Activated CD8-positive, alpha-beta memory T cell treated with anti-CD3 and anti-CD28 coated beads for 4 hours (primary cell): ENCODE results near the gene HLA-DMB.
"Not testable (repeated sequence)": the region's sequence is repeated elsewhere in the genome, so short reads cannot be mapped to it uniquely, and the experiment has no call there.

Source experiments
- DNase-seq, 2 donors: peaks; one replicate each; pipeline ENCODE4 v3.0.0-alpha.2; 2020; ENCODE audit warnings: low read depth in 2 of 2

The HLA-DMB gene

DNA sequence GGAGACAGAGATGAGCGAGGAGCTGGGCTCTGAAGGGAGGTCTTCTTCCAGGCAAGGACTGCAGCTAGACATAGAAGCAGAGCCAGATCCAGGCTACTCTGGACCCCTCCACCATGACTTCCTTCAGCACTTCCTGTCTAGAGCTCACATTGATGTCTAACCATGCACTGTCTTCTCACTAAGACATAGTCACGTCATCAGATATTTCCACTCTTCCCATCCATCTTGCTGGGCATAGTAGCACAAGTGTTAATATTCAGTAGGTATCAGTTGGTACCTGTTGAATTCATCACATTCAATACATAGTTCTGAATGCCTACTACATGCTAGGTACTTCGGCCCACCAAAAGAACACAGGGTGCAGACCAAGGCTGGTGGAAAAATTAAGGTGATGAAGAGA, 9.2 kb upstream of the HLA-DMB start:
- DNase-seq: no peak

DNA sequence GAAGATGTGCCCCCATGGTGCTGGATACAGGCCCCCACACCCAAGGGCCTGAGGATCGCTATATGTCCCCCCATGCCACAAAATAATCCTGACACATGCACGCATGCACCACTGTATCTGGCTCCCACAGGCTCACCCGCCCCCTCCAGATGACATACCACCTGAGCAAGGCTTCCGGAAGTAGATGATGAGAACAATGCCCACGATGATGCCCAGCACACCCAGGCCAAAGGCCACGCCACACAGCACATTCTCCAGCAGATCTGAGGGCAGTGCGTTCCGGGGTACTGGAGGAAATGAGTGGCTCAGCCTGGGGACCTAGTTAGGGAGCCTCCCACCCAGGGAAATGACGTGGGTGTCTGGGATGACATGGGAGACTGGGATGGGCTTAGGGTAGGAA, 8.3 kb upstream of the HLA-DMB start:
- no peak for DNase-seq

DNA sequence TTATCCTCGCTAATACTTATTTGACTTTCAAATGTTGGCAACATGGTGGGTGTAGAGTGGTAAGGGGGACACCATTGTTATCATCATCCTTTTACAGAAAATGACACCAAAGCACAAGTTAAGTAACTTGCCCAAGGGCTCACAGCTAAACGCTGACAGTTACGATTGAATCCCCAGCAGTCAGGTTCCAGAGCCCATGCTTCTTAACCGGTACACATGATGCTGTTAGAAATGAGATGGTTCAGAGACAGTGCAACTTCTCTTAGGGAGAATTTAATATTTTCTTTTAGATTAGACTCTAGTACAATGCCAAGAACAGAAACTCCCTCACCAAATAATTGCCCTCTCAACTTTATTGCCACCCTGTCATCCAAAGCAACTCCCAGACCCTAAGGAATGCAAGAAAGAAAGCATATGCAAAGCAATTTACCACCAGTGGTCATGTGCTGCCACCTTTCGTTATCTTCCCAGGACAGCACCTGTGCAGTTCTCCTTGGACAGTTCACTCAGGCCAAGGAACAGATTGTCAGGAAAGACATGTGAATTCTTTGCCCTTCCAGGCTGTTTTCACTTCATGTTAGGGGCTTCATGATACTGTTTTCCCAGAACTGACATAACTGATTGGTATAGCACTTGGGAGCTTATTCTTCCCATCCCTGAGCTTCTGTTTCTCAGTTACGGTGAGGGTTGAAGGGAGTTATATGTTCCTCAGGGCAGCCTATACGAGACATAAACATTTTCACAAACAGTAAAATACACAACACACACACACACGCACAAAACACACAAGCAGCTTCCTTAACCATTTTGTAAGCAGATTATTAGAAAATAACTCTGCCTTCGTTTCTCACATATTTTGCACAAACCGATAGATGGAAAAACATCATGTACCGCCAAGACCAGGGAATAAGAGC, 7.0 kb upstream of the HLA-DMB start:
- DNase-seq: no peak

DNA sequence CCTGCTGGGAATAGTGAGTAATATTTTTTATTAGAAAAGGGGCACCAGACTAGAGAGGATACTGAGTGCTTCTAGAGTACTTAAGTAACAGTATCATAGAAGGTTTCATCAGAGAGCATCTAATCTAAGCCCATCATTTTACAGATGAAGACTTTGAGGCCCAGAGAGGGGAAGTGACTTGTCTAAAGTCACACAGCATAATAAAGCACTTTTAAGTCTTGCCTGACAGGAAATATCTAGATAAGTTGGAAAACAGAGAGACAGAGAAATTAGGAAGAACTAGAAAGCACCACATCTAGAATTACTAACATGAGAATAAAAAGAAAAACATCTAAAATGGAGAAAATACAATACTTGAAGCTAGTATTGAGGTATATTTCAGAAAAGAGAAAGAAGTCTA, 6.1 kb upstream of the HLA-DMB start:
- no peak for DNase-seq

DNA sequence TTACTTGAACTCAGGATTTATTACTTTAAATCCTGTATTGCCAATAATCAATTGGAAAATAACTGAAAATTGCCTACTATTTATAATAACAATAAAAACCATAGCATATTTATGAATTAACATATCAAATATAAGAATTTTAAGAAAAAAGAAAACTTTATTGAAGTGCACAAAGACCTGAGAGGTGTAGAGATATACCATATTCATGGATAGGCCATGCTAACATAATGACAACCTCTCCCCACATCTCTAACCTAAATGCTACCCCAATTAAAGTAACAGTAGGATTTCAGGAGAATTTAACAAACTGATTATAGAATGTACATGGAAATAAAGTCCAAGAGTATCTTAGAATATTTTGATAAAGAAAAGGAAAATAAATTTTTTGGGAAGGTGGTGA, 5.1 kb upstream of the HLA-DMB start:
- no peak for DNase-seq

DNA sequence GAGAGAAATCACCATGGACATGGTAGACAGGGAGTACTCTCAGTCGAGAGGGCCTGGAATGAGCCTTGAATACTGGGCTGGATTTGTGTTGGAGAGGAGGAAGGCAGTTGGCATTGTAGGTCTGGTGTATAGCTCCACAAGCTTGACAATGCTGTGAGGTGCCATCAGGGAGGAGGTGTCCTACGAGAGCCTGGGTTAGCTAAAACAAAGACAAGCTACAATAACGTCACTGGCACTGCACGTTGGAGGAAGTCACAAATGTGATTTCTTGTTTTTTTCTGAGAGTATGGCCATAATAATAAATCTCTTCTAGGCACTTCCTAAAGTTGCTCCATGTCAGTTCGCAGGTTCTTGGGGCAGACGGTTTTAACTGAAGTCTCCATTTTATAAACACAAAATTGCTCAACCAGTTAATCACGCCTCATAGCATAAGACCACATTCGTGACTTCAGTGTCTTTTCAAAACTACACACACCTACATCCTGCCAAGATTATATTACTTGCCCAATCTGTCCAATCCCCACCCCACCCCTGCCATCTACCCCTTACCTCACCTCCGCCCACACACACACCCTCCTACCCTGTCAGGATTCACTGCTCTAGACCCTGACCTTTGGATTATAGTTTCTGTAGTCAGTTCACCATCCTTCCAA, 4.4 kb upstream of the HLA-DMB start:
- peak; percentile 29 to 40 for DNase-seq

DNA sequence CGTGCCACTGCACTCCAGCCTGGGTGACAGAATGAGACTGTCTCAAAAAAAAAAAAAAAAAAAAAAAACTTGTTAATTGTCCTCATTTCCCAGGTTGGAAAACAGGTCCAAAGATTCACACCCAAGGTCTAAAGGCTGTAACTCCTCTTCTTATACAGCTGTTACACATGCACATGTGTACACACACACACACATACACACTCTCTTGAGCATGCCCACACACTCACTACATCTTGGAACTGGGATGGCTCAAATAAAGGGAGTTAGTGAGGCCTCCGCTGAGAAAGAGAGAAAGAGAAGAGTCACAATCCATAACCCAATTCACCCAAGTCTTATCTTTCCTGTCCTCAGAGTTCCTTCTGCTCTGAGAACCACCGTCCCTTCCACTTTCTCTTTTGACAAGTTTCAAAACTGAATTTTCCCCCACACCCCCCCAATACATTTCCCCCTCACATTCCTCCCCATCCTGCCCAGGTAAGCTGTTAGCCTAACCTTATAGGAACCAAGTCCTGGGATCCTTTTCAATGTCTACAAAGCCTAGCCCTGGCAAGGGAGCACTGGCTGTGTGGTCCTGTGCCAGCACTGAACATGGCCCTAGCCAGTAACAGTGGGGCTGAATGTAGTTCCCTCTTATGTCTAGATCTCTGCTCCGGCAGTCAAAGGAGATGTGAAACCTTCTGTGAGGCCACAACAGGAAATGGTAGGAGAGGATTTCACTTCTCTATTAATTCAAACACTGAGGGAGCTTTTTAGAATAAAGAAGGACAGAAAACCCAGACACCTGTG, 3.2 kb upstream of the HLA-DMB start:
- no peak for DNase-seq

DNA sequence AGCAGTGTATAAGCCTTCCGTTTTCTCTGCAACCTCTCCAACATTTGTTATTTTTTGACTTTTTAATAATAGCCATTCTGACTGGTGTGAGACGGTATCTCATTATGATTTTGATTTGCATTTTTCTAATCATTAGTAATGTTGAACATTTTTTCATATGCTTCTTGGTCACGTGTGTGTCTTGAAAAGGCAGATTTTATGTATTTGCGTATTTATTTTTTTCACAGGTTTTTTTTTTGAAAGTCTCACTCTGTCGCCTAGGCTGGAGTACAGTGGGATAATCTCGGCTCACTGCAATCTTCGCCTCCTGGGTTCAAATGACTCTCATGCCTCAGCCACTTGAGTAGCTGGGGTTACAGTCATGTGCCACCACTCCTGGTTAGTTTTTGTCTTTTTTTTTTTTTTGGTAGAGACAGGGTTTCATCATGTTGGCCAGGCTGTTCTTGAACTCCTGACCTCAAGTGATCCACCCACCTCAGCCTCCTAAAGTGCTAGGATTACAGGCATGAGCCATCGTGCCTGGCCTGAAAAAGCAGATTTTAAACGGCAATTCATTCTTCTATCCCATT, 1.8 kb upstream of the HLA-DMB start:
- not testable (repeated sequence) for DNase-seq

DNA sequence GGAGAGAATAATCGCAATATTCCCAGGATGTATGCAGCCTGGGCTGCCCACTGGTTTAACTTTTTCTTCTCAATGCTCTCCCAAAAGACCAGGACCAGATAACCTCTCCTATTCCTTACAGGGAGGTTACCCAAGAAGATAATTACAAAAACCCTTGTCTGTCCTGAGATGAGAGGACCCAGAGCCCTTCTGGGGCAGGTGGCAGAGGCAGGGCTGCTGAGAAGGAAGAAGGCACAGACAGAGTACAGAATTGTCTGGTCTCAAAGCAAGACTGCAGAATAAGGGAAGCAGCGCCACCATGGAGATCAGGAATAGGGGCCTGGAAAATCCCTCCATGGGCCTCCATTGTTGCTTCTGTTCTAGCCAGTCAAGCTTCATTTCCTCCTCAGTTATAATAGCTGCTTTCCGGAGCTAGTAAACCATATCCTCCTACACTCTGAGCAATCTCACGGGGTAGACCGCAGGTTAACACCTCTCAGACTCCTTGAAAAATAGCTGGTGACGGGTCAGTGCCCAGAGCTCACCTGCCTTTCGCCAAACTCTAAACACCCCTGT, 463 bp upstream of the HLA-DMB start:
- no peak for DNase-seq

DNA sequence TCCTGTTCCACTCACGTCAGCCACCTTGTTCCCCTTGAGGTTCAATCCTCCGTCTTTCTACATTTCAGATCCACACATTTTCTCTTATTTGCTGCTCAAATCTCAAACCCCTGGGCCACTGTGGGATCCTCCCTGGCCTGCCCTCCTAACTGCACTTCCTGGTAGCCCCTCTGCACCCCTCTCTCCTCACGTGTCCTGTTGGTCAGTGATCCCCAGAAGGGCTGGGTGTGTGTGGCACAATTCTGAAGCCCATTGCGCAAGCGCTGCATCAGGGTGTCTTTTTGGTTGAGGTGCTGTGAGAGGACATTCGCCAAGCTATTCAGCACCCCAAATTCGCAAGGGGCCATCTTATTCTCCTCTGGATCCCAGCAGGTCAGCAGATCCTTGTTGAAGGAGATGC, 2.3 kb downstream of the HLA-DMB start:
- DNase-seq: no peak

DNA sequence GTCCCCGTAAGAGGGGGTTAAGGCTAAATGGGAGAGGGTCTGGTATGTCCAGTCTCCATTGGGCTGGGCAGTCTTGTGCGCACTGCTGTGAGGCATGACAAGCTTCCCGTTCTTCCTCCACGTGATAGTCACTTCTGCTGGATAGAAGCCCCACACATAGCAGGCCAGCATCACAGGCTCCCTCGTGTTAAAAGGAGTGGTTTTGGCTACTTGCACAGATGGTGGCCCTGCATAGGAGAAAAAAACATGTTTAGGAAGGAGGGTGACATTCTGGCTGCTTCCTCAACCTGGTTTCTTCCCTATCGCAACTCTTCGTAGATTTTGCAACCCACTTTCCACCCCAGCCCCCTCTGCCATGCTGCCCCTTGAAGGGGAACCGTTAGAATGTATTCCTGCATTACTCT, 3.6 kb downstream of the HLA-DMB start:
- no peak for DNase-seq

DNA sequence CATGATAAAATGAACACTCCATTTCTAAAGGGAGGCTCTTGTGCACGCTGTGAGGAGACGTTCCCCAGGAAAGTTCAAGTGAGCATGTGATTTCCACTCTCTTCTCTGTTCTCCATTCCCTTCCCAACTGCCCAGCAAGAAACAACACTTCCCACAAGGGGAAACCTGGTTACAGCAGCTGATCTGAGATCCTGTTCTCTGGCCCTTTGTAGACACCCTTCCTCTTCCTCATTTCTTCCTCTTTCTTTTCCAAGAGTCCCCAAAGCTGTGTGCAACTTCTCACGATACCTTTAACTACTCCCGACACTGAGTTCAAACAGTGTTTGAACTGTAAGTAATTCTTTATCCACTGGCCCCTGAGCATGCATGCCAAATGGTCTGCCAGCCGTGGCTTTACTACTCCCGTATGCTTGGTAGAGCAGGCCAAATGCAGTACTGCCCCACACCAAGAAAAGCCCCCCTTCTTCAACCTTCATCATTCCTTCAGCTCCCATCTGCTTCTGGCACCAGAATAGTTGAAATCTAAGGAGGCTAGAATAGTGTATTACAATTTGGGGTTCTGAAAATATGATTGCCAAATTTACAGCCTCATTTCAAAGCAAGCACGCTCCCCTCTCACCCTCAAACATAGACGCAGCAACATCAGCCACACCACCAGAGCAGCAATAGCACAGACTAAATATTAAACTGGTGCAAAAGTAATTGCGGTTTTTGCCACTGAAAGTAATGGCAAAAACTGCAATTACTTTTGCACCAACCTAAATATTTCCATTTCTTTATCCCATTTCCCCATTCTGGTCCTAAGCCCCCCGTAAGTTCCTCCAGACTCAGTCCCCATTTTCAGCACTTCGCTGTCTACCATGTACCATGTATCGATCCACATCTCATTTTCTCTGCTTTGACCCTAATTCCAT, 4.3 kb downstream of the HLA-DMB start:
- DNase-seq: no peak

DNA sequence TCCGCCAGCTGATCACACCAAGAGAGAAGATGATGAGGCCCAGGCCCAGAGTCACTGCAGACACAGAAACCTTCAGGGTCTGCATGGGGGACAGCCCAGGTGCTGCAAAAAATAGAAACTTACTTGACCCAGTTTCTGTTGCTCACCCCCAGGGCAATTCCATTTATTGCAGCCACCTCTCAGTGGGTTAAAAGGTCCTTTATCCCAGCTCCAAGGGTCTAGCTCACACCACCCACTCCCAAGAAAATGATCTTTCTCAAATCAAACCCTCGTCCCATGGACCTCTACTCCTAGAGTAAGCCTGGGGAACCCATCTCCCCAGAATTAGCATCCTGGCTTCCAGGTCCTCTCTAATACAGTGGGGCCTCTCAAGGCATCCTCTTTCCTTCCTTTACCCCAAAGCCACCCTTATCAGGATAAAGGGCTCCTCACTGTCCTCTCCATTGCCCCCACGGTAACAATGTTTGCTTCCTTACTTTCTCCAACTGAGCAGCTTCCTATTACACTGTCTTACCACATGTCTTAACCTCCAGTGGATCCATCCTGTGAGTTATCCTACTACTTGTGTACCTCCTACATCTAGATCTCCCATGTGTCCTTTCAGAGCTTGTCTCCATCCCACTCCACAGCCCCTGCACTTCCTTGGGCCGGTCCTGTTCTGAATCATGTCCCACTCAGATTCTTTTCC, 5.1 kb downstream of the HLA-DMB start:
- no peak for DNase-seq

DNA sequence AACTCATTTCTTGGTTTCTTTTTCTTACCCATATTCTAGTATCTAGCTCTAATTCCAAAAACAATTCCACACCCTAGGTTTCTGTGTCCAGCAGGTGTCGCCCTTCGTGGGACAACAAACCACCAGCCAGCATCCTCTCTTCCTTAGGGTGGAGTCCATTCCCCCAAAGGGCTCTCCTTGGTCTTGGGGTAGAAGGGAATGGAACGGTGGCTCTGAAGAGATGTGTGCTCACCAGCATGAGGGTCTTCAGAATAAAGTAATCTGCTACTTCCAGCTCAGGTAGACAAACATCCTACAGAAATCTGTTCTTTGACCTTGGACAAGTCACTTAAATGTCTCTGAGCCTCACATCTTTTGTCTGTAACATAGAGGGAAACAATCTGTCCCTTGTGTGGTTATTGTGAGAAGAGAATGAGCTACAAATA, 7.2 kb downstream of the HLA-DMB start:
- DNase-seq: peak; percentile 59 to 64

DNA sequence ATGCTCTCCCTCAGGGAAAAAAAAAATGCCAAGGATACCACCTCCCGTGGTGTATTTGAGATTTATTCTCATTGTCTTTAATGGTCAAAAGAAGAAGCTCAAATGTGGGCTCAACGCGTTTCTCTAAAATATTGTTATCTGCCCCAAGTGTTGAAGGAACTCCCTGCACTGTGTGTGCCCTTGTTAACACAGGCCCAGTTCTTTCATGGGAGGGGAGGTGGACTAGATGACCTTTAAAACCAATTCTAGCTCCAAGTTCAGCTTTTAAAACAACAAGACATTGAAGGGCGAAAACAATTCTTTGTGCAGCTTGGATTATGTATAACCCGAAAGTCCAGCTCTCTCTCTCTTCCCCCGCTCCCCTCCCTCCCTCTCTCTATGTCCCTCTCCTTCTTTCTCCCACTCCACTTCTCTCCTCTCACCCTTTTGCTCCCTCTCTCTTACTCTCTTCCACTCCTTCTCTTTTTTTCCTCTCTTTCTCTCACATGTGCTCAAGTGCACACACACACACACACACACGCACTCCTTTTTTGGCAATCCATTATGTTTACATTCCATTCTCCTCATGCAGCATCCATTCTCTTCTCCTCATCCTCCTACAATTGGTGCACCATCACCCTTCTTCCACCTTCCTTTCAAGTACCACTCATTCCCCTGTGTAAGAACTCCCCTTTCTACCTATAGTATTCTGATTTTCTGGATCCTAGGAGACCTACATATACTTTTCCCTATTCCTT, 8.5 kb downstream of the HLA-DMB start:
- no peak for DNase-seq

DNA sequence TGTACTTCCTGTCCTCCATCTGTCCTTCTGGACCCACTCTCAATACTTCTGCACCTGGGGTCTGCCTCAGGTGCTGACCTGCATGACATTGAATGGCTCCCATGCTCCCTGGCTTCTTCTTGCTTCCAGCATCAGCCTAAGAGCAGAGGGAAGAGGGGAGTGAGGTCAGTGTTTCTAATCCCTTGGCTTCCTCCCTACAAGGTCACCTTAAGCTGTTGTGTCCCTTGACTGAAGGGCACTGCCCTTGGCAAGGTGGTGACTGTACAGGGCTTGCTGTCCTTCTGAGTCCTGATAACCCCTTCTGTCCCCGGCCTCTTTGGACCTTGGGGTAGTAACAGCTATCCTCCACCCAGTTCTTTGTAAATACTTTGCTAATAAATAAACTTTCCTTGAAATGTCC, 9.6 kb downstream of the HLA-DMB start:
- DNase-seq: no peak

DNA sequence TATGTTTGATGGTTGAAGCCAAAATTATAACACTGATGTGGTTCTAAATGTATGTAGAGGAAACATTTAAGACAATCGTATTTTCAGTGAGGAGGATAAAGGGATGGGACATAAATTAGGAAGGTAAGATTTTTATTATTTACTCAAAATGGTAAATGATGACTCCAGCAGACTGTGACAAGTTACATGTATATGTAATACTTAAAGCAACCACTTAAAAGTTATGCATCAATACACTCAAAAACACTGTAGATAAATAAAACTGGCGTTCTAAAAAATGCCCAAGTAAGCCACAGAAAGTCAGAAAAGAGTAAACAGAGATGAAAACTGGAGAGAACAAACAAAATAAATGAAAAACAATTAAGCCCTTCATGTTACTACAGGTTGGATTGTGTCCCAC, 18.7 kb downstream of the HLA-DMB start:
- no peak for DNase-seq

DNA sequence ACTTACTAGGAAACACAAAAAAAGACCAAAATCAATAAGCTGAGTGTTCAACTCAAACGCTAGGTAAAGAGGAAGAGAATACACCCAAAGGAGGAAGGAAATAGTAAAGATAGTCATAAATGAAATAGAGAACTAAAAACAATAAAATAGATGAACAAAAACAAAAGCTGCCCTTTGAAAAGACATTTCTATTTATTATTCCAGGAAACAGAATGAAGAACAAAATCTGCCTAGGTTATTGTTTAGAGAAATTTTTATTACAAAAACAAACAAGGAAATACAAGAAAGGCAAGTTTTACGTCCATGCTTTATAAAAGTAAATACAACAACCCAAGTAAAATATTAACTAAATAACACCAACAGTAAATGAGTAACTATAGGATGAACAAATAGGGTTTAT, 20.1 kb downstream of the HLA-DMB start:
- DNase-seq: no peak

DNA sequence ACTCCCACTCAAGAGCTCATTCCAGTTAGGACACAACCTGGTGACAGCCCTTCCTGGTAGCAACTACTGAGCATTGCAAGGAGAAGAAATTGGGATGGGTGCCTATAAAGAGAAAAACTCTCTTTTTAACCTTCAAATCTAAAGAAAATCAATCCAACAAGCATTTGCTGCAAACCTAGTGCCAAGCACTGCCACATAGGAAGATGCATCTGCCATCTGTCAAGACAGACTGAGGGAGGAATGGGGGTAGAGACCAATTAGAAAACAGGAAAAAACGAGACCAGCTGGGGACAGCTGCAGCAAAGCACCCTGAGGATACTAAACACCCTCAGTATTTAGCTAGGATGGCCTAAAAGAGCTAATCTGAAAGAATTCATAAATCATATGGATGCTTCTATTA, 27.9 kb downstream of the HLA-DMB start:
- no peak for DNase-seq
